NCI-H526 (cell line): Measurements from ENCODE around the gene FGF5.
"Not testable (repeated sequence)": the region's sequence is repeated elsewhere in the genome, so short reads cannot be mapped to it uniquely, and the experiment has no call there.

Experiments used
- DNase-seq, 2 experiments: peaks; one replicate each; lab custom pipeline; 2025; lab: John Stamatoyannopoulos, UW

FGF5 gene

DNA sequence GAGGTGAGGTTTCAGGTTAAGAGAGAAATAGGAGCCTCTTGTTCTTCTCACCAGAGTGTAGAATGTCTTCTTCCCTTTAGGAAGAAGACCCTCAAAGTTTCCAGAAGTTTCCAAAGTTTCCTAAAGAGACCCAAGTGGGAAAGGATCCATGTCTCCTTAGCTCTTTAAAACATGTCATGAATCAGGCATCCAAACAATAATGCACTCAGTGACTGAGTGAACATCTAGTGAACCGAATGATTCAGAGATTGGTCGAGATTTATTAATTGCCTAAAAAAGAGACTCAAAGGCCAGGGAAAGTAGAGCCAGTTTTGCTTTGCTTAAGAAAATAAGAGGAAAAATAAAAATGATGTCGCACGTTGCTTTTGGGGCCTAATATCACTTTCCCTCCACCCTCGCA is 29.4 kb downstream of the FGF5 start:
- no peak for DNase-seq

DNA sequence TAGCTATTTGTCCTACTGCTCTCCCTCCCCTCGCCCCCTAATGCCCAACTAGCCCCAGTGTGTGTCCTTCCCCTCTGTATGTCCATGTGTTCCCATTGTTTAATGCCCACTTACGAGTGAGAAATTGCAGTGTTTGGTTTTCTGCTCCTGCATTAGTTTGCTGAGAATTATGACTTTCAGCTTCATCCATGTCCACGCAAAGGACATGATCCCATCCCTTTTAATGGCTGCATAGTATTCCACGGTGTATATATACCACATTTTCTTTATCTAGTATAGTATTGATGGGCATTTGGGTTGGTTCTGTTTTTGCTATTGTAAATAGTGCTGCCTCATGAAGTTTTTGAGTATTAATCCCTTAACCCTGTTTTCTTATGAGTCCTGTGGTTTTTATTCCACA is 35.4 kb downstream of the FGF5 start:
- no peak for DNase-seq

- DNase-seq: no peak
Measured at GRCh38 chr4:80302616-80303223, 36.3 kb downstream of the FGF5 start.

DNA sequence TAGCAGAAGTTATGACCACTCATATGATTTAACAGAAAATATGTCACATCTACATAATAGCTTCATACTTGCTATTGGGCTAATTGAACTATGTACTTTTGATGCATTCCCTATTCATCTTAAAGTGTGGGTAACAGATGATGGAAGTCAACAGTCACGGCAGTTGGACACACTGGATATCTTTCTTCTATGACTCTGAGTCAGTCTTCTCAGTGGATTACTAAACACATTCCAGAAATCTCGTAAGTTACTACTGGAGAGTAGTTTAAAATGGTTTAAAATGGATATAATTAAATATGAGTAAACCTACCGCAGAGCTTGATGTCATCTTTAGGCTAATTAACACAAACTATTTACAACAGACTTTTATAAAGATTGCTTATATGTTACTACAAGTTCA is 39.0 kb downstream of the FGF5 start:
- no peak for DNase-seq

- DNase-seq: no peak
Measured at GRCh38 chr4:80306260-80306659, 39.8 kb downstream of the FGF5 start.

DNA sequence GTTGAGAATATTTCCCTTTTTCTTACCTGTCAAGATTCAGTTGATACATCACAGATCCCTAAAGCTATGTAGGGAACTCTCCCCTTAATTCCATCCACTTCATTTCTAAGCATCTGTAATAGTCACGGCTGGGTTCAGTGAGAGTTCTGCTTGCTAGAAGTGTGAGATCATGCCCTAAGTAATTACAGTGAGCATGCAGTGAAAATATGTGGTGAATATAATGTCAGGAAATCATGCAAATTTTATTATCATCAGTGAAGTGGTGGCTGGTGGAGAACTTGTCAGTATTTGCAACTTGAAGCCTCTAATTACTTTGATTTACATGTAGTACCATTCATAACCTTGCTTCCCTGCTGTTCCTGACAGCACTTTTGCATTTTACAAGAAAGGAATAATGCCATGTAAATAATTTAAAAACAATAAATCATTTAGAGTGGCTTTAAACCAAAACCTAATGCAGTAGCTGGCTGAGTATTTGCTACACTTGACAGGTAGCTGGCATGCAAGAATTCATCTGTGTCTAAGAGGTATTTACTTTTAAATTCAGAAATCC is 40.8 kb downstream of the FGF5 start:
- DNase-seq: peak; percentile 71 to 91

DNA sequence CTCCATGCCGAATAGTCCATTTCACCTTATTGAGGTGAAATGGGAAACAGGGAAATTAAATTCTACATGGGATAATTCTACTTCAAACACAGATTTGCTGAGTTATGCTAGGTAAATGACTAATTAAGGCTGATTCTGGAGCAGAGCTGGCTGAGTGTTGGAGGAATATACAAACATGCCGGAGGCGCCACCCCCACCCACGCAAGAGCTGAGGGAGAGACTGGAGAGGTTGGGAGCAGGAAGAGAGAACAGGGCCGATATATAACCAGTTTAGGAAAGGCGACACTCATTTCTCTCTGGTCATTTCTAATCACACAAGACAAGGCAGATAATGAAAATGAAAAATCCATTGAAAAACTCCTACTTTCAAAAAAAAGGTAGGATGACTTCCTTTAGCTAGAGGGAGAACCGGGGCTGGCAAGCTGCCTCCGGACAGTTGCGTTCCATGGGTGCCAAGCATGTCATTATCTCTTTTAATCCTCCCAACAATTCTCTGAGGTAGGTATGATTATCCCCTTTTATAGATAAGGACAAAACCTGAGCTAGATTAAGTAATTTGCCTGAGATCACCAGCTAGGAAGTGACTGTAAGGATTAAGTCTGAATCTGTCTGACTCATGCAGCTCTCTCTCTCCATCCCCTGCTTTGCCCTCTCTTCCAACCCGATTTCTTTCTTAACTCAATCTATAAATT is 41.5 kb downstream of the FGF5 start:
- no peak for DNase-seq

DNA sequence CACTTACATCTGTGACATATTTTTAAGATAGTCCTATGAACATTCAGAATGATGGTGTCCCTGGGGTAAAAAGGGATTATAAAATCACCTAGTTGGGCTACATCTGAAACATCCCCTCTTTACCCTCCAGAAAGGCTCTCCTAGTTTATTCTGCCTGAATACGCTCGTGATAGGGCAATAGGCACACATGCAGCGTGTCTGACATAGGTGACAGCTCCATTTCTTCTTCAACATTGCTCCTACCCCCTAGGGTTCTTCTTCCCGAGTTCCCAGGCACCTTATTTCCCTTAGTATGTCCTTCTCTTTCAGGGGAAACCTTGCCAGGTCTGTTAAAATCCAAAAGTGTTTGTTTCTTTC is 42.0 kb downstream of the FGF5 start:
- DNase-seq: no peak

DNA sequence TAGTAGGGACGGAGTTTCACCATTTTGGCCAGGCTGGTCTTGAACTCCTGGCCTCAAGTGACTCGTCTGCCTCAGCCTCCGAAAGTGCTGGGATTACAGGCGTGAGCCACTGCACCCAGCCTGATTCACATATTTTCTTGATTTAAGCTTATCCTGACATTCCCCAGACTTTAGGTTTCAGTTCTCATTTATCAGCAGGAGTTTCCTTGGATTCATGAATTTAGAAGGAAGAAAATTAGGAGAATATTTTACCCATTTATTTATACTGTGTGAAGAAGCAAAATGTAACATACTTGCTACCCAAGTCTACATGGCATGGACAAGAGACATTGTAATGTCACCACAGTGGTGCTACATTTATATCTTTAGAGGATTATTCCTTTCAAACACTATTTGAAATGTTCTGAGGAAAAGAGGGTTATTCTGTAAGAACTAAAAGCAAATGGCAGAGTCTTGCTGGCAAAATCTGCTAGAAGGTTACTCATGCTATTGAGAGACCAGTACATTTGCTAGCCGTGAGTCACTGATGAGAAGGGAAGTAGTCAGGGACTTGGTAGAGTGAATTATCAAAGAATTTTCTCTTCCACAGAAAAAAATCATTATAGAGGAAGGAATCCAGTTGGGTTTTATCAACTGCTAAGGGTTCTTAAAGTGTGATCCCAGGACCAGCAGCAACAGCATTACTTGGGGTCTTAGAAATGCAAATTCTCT is 43.0 kb downstream of the FGF5 start:
- no peak for DNase-seq

- DNase-seq: no peak
Measured at GRCh38 chr4:80311130-80311529, 44.7 kb downstream of the FGF5 start.

GRCh38 chr4:80312124-80312523 is 45.7 kb downstream of the FGF5 start:
- DNase-seq: no peak

DNA sequence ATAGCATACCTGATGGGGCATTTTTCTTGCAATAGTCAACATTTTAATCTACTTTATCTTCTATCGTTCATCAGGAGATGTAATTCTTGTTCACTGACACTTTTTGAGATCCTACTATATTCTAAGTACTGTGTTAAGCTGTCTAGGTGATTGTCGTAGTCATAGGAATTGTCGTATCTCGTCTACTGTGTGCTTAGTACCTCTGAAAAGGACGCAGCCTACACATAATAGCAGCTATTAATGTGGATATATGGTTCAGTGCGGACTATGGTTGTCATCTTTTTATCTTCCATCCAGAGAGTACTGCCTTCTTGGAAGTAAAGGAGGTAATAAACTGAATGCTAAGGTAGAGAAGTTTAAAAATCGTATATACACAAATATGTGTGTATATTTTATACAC is 47.2 kb downstream of the FGF5 start:
- no peak for DNase-seq

DNA sequence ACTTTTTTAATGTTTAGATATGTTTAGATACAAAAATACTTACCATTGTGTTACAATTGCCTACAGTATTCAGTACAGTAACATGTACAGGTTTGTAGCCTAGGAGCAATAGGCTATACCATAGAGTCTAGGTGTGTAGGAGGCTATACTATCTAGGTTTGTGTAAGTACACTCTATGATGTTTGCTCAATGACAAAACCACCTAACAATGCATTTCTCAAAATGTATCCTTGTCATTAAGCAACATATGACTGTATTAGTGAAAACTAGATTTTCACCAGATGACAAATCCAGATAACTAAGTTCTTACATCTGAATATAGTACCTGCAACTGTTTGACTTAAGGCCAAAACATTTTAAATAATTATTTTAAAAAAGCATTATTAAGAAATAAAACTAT is 49.4 kb downstream of the FGF5 start:
- DNase-seq: not testable (repeated sequence)

- DNase-seq: no peak
Measured at GRCh38 chr4:80321341-80321740, 54.9 kb downstream of the FGF5 start.

GRCh38 chr4:80321776-80322175 is 55.3 kb downstream of the FGF5 start:
- no peak for DNase-seq

GRCh38 chr4:80322716-80323115 is 56.3 kb downstream of the FGF5 start:
- no peak for DNase-seq

- no peak for DNase-seq
Measured at GRCh38 chr4:80324171-80324570, 57.7 kb downstream of the FGF5 start.

- no peak for DNase-seq
Measured at GRCh38 chr4:80331693-80332092, 65.2 kb downstream of the FGF5 start.

GRCh38 chr4:80333121-80333520 is 66.7 kb downstream of the FGF5 start:
- no peak for DNase-seq

DNA sequence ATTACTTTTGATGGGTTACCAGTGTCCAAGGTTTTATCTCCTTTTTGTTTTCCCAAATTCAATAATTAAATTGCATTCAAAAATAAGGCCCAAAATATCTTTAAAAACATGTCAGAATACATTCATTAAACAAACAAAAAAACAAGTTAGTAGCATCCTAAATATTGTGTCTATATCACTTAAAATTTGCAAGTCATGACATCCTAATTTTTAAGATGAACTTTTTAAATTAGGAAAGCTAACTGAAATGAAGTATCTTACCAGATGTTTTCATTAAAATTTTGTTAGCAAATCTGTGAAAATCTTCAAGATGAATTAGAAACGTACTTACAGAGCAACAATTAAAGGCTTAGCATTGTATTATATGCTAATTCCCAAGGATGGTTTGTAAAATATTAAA is 68.1 kb downstream of the FGF5 start:
- no peak for DNase-seq

GRCh38 chr4:80335226-80335553 is 68.7 kb downstream of the FGF5 start:
- DNase-seq: no peak

- DNase-seq: peak; percentile 2 to 66
Measured at GRCh38 chr4:80335554-80336358, 69.3 kb downstream of the FGF5 start, which contains the start of gene CFAP299. TSS of gene CFAP299 (plus strand) at chr4:80335730.
